HG03571 (cell line): ENCODE results near the gene VSIG8.

ENCODE experiments used
- ATAC-seq: cut with Tn5 transposase; IDR thresholded peaks from one replicate; pipeline ENCODE4 v1.9.1; 2021; ENCODE audit not compliant: unreplicated experiment

Gene VSIG8

GRCh38 chr1:159859767-159860322 lies 2.6 kb downstream of the VSIG8 start:
- ATAC-seq: no peak

GRCh38 chr1:159857889-159858288 lies 4.6 kb downstream of the VSIG8 start:
- ATAC-seq: no peak

GRCh38 chr1:159856576-159856975 lies 5.9 kb downstream of the VSIG8 start:
- no peak for ATAC-seq

- ATAC-seq: no peak
Measured at GRCh38 chr1:159855709-159856108, 6.7 kb downstream of the VSIG8 start.

- no peak for ATAC-seq
Measured at GRCh38 chr1:159854693-159855192, 7.7 kb downstream of the VSIG8 start.

GRCh38 chr1:159854116-159854692 lies 8.3 kb downstream of the VSIG8 start:
- no peak for ATAC-seq

- ATAC-seq: no peak
Measured at GRCh38 chr1:159853417-159854115, 8.9 kb downstream of the VSIG8 start.

- ATAC-seq: no peak
Measured at GRCh38 chr1:159851407-159851806, 11.1 kb downstream of the VSIG8 start.

- ATAC-seq: no peak
Measured at GRCh38 chr1:159849626-159850366, 12.7 kb downstream of the VSIG8 start.

GRCh38 chr1:159848326-159848725 lies 14.1 kb downstream of the VSIG8 start:
- no peak for ATAC-seq

- no peak for ATAC-seq
Measured at GRCh38 chr1:159847231-159847630, 15.2 kb downstream of the VSIG8 start.

GRCh38 chr1:159845751-159846629 lies 16.5 kb downstream of the VSIG8 start:
- no peak for ATAC-seq

GRCh38 chr1:159843459-159843858 lies 19.0 kb downstream of the VSIG8 start:
- no peak for ATAC-seq

GRCh38 chr1:159841749-159842148 lies 20.7 kb downstream of the VSIG8 start:
- ATAC-seq: no peak

GRCh38 chr1:159839116-159839849 lies 23.2 kb downstream of the VSIG8 start:
- ATAC-seq: peak; percentile 86

GRCh38 chr1:159838715-159839114 lies 23.7 kb downstream of the VSIG8 start:
- ATAC-seq: peak; percentile 75

GRCh38 chr1:159835862-159836525 lies 26.5 kb downstream of the VSIG8 start:
- no peak for ATAC-seq

- ATAC-seq: no peak
Measured at GRCh38 chr1:159835356-159835755, 27.1 kb downstream of the VSIG8 start.

- ATAC-seq: no peak
Measured at GRCh38 chr1:159832309-159832708, 30.1 kb downstream of the VSIG8 start.
